Ascending aorta (tissue), 2 donors: ENCODE results near the gene NPFFR1. TPM values are rescaled to one million over a fixed set of nuclear protein-coding genes. Genes with fewer than 3 reads are reported as not detected.

Experiments
- DNase-seq, 2 donors: peaks; one replicate each; pipeline ENCODE4 v3.0.0-alpha.2; 2019; ENCODE audit warnings: low spot score in 2 of 2
- H3K27ac ChIP-seq, 2 donors: fragments of 200-600 bp; sonication (generic); one replicate each; pipeline ENCODE4 v1.5.1; 2016 to 2017; ENCODE audit warnings: mild to moderate bottlenecking in 1 of 2
- H3K27me3 ChIP-seq: fragments of 200-600 bp; sonication (generic); one replicate; pipeline ENCODE4 v1.5.1; 2017
- H3K36me3 ChIP-seq, 2 donors: fragments of 200-600 bp; sonication (generic); one replicate each; pipeline ENCODE4 v1.5.1; 2016
- H3K4me1 ChIP-seq, 2 donors: fragments of 200-600 bp; sonication (generic); one replicate each; pipeline ENCODE4 v1.5.1; 2016 to 2017; ENCODE audit warnings: mild to moderate bottlenecking in 1 of 2
- H3K4me3 ChIP-seq, 2 donors: fragments of 200-600 bp; sonication (generic); one replicate each; pipeline ENCODE4 v1.5.1; 2016 to 2017; ENCODE audit warnings: mild to moderate bottlenecking in 1 of 2
- H3K9me3 ChIP-seq, 2 donors: fragments of 200-600 bp; sonication (generic); one replicate each; pipeline ENCODE4 v1.5.1; 2016
- CTCF ChIP-seq, 3 experiments: fragments of 200-600 bp in 2 of 3; fragments of 450-650 bp in 1 of 3; sonication (generic) in 2 of 3; IDR thresholded peaks; one replicate each; pipeline ENCODE4 v1.5.1; 2016 to 2019; ENCODE audit warnings: antibody characterized with exemption in 3 of 3, mild to moderate bottlenecking in 1 of 3, moderate library complexity in 1 of 3
- intact Hi-C: fragments of 100-400 bp; cut with DNase I; formaldehyde crosslinking; loops from one replicate; pipeline ENCODE4 v1.15.1; 2023
- total RNA-seq: library from RNA; depleted of rRNA; stranded (reverse); fragments of >200 nt; gene quantifications from one replicate; pipeline ENCODE4 v1.1.0, GENCODE V29; 2016

NPFFR1 gene
- total RNA-seq, 1 donor from 2014 or later = not detected

- intact Hi-C loops = no loop called here
- no peak overlapping the region for H3K4me3 ChIP-seq
- H3K36me3 ChIP-seq = peaks cover 12 to 39% of the 10 kb centered on the region in 2 donors
- H3K27ac ChIP-seq = no peak overlapping the region
- DNase-seq = no peak
- no peaks in the 10 kb centered on the region for H3K9me3 ChIP-seq
- H3K4me1 ChIP-seq = no peaks in the 10 kb centered on the region
- H3K27me3 ChIP-seq = no peaks in the 10 kb centered on the region
- no peak for TF ChIP-seq CTCF (IDR thresholded peaks at IDR 0.05)
Measured at GRCh38 chr10:70198696-70199466, 84.9 kb downstream of the NPFFR1 start.

Other genes starting within 250 kb of the NPFFR1 start
- 8.2 TPM for gene MACROH2A2, start 231.2 kb downstream of the NPFFR1 start, total RNA-seq
- 2.9 TPM for gene AIFM2, start 151.2 kb downstream of the NPFFR1 start, total RNA-seq
- gene TYSND1, start 137.3 kb downstream of the NPFFR1 start, total RNA-seq = 12.3 TPM
- gene SAR1A, start 113.5 kb downstream of the NPFFR1 start, total RNA-seq = 43.3 TPM
- 66.4 TPM for gene PPA1, start 50.6 kb downstream of the NPFFR1 start, total RNA-seq
- 21.1 TPM for gene LRRC20, start 98.6 kb upstream of the NPFFR1 start, total RNA-seq
- 35.4 TPM for gene EIF4EBP2, start 120.1 kb upstream of the NPFFR1 start, total RNA-seq
- gene NODAL, start 157.7 kb upstream of the NPFFR1 start, total RNA-seq = not detected
- gene PALD1, start 194.8 kb upstream of the NPFFR1 start, total RNA-seq = 21.7 TPM